NCI-H2196 treated with DMSO at 0.1 percent for 48 hours (cell line): ENCODE measurements around the gene R3HDM4.

Source experiments
- DNase-seq: peaks from one replicate; lab custom pipeline; 2025; ENCODE audit not compliant: unreplicated experiment; lab: John Stamatoyannopoulos, UW

The R3HDM4 gene

DNA sequence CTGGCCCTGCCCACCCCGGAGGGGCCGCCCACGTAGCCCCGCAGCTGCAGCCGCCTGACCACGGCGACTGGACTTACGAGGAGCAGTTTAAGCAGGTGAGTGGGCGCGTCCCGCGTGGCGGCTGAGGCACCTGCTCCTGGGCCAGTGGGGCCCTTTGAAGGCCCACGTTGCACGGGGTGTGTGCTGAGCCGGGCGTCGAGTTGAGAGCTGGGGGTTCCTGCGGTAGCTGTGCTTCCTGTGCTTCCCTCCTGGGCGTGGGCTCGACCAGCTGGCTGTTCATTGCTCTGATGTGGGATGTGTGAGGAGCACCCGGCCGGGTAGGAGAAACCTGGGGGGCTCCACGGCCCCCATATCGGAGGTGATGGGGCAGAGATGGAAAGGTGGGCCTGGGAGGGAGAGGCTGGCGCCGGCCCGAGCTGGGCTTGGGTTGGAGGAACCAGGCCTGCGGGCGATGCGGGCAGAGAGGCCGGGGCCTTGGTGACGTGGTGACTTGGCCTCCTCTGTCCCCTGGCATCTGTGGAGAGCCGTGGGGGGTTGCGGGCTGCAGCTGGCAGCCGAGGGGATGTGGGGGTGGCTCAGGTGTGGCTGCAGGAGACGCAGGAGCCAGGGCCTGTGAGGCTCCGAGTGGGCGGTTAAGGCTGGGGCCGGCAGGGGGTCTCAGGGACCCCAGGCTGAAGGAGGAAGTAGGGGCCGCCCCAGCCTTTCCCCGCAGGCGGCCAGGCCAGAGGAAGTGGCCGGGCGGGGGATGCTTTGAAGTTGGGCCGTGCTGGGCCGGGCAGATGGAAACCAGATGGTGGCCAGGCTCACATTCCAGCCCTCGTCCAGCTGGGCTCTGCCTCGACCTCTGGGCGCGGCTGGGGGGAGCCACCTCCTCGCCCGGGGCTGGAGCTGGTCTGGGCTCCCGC, 19.9 kb upstream of the R3HDM4 start:
- DNase-seq = no peak

DNA sequence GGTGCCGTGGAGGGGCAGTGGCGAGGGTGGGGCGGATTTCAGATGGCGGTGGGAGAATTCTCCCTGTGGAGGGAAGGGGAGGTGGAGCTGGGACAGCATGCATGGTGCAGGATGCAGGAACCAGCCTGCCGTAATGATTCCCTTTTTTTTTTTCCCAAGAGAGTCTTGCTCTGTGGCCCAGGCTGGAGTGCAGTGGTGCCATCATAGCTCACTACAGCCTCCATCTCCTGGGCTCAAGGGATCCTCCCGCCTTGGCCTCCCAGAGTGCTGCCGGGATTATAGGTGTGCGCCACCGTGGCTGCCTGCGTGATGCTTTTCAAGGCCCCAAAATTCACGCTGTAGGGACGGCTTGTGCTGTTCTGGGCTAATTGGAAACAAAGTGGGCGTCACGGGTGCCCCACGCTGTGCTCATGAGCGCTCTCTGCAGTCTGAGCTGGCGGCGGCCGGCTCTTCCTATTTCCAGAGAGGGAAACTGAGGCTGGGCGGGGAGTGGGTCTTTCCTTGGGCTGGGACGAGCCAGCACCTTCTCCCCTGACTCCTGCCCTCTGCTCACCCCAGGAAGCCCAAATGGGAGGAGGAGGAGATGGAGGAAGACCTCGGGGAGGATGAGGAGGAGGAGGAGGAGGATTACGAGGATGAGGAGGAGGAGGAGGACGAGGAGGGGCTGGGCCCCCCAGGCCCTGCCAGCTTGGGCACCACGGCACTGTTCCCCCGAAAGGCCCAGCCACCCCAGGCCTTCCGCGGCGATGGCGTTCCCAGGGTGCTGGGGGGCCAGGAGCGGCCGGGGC, 19.0 kb upstream of the R3HDM4 start:
- DNase-seq = no peak

DNA sequence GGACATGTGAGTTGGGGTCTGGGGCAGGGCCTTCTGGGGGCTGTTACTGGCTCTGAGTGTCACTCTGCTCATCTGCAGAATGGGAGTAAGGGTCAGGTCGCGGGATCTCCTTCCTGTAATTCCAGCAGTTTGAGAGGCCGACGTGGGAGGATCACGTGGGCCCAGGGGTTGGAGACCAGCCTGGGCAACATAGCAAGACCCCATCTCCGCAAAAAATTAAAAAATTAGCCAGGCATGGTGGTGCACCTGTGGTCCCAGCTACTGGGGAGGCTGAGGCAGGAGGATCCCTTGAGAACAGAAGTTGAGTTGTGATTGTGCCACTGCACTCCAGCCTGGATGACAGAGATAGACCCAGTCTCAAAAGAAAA, 16.9 kb upstream of the R3HDM4 start:
- DNase-seq = no peak

DNA sequence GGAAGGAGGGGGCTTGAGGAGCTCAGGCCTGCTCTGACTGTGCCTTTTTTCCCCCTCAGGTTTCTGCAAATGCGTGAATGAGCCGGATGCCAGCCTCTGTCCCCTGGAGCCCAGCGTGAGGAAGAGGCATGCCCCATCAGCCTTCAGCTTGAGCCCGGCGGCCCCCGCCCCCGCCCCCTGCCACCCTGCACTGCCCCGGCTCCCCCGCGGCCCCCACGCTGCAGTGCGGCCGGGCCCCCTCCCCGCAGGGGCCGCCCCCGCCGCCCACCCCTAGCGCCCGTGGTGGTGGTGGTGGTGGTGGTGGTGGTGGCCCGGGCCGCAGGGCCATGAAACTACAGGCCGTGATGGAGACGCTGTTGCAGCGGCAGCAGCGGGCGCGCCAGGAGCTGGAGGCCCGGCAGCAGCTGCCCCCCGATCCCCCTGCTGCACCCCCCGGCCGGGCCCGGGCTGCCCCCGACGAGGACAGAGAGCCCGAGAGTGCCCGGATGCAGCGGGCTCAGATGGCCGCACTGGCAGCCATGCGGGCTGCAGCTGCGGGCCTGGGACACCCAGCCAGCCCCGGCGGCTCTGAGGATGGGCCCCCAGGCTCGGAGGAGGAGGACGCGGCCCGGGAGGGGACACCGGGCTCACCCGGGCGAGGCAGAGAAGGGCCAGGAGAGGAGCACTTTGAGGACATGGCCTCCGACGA, 16.3 kb upstream of the R3HDM4 start:
- no peak for DNase-seq

- no peak for DNase-seq
Measured at GRCh38 chr19:928471-929202, 15.6 kb upstream of the R3HDM4 start.

DNA sequence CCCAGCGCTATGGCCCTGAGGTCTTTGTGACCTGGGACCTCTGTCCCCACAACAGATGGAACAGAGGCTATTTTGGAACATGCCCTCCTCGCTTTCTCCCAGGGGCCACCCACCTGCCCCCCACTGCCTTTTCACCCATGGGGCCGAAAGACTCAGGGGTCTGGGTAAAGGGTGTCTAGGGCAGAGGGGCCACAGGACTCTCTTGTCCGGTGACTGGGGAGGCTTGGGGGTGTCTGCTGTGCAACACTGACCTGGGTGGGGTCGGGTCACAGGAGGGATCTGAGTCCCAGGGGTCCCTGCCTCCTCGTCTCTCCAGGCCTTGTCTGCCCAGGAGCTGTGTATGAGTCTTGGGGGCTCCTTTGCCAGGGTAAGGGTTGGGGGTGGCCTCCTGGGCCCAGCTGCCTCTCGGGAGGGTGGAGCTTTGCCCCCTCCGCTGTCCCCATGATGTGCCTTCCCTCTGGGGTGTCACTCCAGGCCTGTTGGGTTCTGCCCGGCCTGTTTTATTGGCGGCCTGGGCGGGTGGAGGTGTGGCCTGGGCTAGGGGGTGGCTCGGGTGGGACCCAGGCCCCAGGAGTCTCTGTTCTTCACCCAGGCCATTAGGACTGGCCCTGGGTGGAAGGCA, 14.9 kb upstream of the R3HDM4 start:
- no peak for DNase-seq

- DNase-seq = no peak
Measured at GRCh38 chr19:927351-927779, 14.3 kb upstream of the R3HDM4 start.

- DNase-seq = no peak
Measured at GRCh38 chr19:926589-927350, 13.8 kb upstream of the R3HDM4 start.

DNA sequence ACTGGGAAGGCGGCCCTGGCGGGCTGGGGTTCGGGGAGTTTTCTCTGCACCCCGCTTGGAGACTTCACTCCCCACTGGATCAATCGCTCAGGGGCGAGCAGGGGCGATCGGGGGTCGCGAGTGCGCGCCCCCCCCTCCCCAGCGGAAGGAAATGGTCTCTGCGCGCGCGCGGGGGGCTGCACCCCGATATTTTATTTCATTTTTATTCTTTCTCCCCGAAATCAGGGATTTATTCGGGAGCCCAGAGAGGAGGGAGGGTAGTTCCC, 13.2 kb upstream of the R3HDM4 start:
- DNase-seq = no peak

GRCh38 chr19:925526-926322, 12.7 kb upstream of the R3HDM4 start, which contains the start of gene ARID3A:
ARID3A (plus strand) TSS chr19:926035; CDS start chr19:929529, 3,494 bp downstream.
- peak; percentile 39 for DNase-seq

- no peak for DNase-seq
Measured at GRCh38 chr19:925087-925525, 12.1 kb upstream of the R3HDM4 start.

- DNase-seq = no peak
Measured at GRCh38 chr19:924553-925086, 11.6 kb upstream of the R3HDM4 start.

- no peak for DNase-seq
Measured at GRCh38 chr19:920051-920864, 7.2 kb upstream of the R3HDM4 start.

DNA sequence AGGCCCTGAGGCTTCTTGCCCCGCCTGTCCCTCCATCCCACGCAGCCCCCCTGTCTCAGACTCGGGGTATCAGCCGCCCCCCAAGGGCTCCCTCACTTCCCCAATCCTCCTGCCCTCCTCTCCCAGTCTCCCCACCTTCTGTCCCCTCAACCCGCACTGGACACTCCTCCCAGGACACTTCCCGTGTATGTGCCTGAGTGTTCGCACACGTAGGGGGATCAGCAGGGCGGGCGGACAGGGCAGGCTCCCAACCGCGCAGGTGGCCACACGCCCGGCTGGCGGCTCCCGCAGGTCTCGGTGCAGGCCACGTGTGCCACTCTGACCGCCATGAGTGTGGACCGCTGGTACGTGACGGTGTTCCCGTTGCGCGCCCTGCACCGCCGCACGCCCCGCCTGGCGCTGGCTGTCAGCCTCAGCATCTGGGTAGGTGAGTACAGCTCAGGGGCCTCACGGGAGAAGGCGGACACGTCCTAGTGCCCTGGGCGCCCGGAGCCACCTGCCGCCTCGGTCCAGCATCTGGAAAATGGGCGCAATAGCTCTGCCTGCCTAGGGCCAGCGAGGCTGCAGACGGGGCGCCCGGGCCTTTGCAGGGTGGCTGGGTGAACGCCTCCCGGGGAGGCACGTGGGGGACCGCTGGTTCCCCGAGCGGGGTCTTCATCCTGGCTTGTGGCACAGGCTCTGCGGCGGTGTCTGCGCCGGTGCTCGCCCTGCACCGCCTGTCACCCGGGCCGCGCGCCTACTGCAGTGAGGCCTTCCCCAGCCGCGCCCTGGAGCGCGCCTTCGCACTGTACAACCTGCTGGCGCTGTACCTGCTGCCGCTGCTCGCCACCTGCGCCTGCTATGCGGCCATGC, 6.4 kb upstream of the R3HDM4 start:
- no peak for DNase-seq

DNA sequence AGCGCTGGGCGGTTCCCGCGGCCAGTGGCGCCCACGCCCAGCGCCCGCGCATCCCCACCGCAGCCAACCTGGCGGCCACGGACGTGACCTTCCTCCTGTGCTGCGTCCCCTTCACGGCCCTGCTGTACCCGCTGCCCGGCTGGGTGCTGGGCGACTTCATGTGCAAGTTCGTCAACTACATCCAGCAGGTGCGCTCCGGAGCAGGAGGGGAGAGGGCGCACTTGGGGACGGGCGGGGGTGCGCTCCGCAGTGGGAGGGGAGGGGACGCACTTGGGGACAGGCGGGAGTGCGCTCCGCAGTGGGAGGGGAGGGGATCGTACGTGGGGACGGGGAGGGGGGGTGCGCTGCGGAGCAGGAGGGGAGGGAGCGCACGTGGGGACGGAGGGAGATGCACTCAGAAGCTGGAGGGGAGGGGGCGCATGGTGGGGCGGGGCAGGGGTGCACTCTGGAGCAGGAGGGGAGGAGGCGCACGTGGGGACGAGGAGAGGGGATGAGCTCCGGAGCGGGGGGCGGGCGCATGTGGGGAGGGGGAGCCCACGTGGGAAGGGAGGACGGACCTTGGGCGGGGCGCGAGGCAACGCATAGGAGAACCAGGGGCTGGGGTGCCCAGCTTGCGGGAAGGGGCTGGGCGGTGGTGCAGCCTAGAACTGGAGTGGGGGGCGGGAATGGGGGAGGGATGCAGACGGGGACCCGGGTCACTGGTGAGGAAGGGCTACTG, 5.6 kb upstream of the R3HDM4 start:
- DNase-seq = no peak

DNA sequence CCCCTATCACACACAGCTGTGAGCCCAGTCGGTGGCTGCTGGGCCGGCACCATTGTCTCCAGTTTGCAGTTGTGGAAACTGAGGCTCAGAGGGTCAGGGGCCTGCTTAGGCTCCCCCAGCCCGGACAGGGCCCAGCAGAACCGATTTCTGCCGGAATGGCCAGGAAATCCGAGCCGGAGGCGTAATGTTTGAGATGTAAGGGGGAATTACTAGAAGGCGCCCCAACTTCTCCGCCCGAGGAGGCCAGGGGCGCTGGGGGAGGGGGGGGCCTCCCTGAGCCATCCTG, 5.1 kb upstream of the R3HDM4 start:
- DNase-seq = no peak
